D341Med (cell line): ENCODE measurements around the gene ANAPC2.

Experiments used
- DNase-seq: peaks from one replicate; pipeline ENCODE4 v3.0.0; 2012; ENCODE audit warnings: low spot score

ANAPC2 gene

GRCh38 chr9:137127301-137128157, 60.8 kb downstream of the ANAPC2 start:
- no peak for DNase-seq

GRCh38 chr9:137126786-137127185, 61.6 kb downstream of the ANAPC2 start:
- no peak for DNase-seq
